GM18517 (cell line): ENCODE measurements around the gene SMPD1.
"Not testable (repeated sequence)": the region's sequence is repeated elsewhere in the genome, so short reads cannot be mapped to it uniquely, and the experiment has no call there.

Experiments used
- ATAC-seq: cut with Tn5 transposase; IDR thresholded peaks from one replicate; pipeline ENCODE4 v1.9.1; 2021; ENCODE audit warnings: mild to moderate bottlenecking, moderate library complexity; ENCODE audit not compliant: unreplicated experiment

SMPD1 gene

GRCh38 chr11:6387811-6388599 lies 2.3 kb upstream of the SMPD1 start:
- no peak for ATAC-seq

- no peak for ATAC-seq
Measured at GRCh38 chr11:6388748-6389147, 1.5 kb upstream of the SMPD1 start.

GRCh38 chr11:6390718-6391469 lies 620 bp downstream of the SMPD1 start:
- ATAC-seq: no peak

GRCh38 chr11:6391537-6392134 lies 1.4 kb downstream of the SMPD1 start:
- no peak for ATAC-seq

- ATAC-seq: not testable (repeated sequence)
Measured at GRCh38 chr11:6392251-6392650, 2.0 kb downstream of the SMPD1 start.

GRCh38 chr11:6393989-6394670 lies 3.9 kb downstream of the SMPD1 start:
- no peak for ATAC-seq

- ATAC-seq: no peak
Measured at GRCh38 chr11:6395470-6396060, 5.3 kb downstream of the SMPD1 start.

GRCh38 chr11:6397156-6397555 lies 6.9 kb downstream of the SMPD1 start:
- ATAC-seq: no peak

- ATAC-seq: no peak
Measured at GRCh38 chr11:6397636-6398035, 7.4 kb downstream of the SMPD1 start.

GRCh38 chr11:6400431-6401345 lies 10.4 kb downstream of the SMPD1 start:
- ATAC-seq: no peak

GRCh38 chr11:6401464-6401863 lies 11.2 kb downstream of the SMPD1 start:
- ATAC-seq: no peak

GRCh38 chr11:6402061-6402470 lies 11.8 kb downstream of the SMPD1 start:
- ATAC-seq: peak; percentile 56

- peak; percentile 91 for ATAC-seq
Measured at GRCh38 chr11:6402561-6402981, 12.3 kb downstream of the SMPD1 start.

- ATAC-seq: no peak
Measured at GRCh38 chr11:6403539-6403938, 13.3 kb downstream of the SMPD1 start.

GRCh38 chr11:6404342-6405051 lies 14.2 kb downstream of the SMPD1 start:
- no peak for ATAC-seq

- ATAC-seq: no peak
Measured at GRCh38 chr11:6405052-6405667, 14.9 kb downstream of the SMPD1 start.

GRCh38 chr11:6405846-6406245 lies 15.6 kb downstream of the SMPD1 start:
- ATAC-seq: no peak

GRCh38 chr11:6406370-6406769 lies 16.1 kb downstream of the SMPD1 start:
- no peak for ATAC-seq
